Kidney (tissue), 14 donors: Measurements from ENCODE around the gene UBXN10. TPM values are rescaled to one million over a fixed set of nuclear protein-coding genes. Genes with fewer than 3 reads are reported as not detected.

ENCODE experiments used
- DNase-seq, 5 donors: peaks; one replicate each; pipeline ENCODE4 v3.0.0-alpha.2; 2013 to 2020
- FAIRE-seq: peaks from 2 replicates; lab custom pipeline; 2012; peaks lifted over from hg19 to GRCh38; lab: Jason Lieb, UNC
- H3K27ac ChIP-seq, 2 donors: one replicate each; pipeline ENCODE4 v1.7.0; 2013; ENCODE audit warnings: low read depth in 2 of 2, low read length in 2 of 2, inconsistent platforms in 1 of 2
- H3K27me3 ChIP-seq: one replicate; pipeline ENCODE4 v1.7.1; 2013; ENCODE audit warnings: low read length, inconsistent platforms; ENCODE audit not compliant: control insufficient read depth, insufficient read depth
- H3K36me3 ChIP-seq, 3 donors: one replicate each; pipeline versions ENCODE4 v1.7.0 to v1.7.1; 2013; ENCODE audit warnings: low read length in 3 of 3, control low read depth in 1 of 3, inconsistent platforms in 1 of 3; ENCODE audit not compliant: insufficient read depth in 3 of 3, control insufficient read depth in 2 of 3
- H3K4me1 ChIP-seq, 3 donors: one replicate each; pipeline versions ENCODE4 v1.7.0 to v1.7.1; 2013; ENCODE audit warnings: low read length in 3 of 3, inconsistent platforms in 1 of 3, low read depth in 1 of 3; ENCODE audit not compliant: control insufficient read depth in 2 of 3, insufficient read depth in 2 of 3
- H3K4me3 ChIP-seq, 3 donors: one replicate each; pipeline versions ENCODE4 v1.7.0 to v1.8.1; 2013; ENCODE audit warnings: low read length in 3 of 3, control low read depth in 1 of 3, inconsistent platforms in 1 of 3
- H3K9ac ChIP-seq, 3 donors: one replicate each; pipeline versions ENCODE4 v1.7.0 to v1.7.1; 2013; ENCODE audit warnings: low read length in 3 of 3, control low read depth in 1 of 3, inconsistent platforms in 1 of 3
- H3K9me3 ChIP-seq, 3 donors: one replicate each; pipeline versions ENCODE4 v1.7.0 to v1.7.1; 2013; ENCODE audit warnings: low read length in 3 of 3, control low read depth in 1 of 3, inconsistent platforms in 1 of 3; ENCODE audit not compliant: control insufficient read depth in 2 of 3, insufficient read depth in 1 of 3
- intact Hi-C: fragments of 100-400 bp; cut with DNase I; formaldehyde crosslinking; loops from one replicate; pipeline ENCODE4 v1.11.1; 2022
- polyA plus RNA-seq: library from polyadenylated mRNA; stranded (reverse); fragments of 350-450 nt; fragmentation: Illumina TruSeq; extraction: RNeasy Lipid Tissue Mini Kit (QIAGEN cat#74804); gene quantifications from one replicate; pipeline ENCODE4 v1.2.3, GENCODE V29; 2014; ENCODE audit warnings: low read depth, low replicate concordance; ENCODE audit not compliant: insufficient read depth
- total RNA-seq: library from RNA; stranded (reverse); fragmentation: NEBNext Ultra II Directional; extraction: Animal tissue kit (Norgen Biotek cat#: 25700); gene quantifications from one replicate; pipeline ENCODE4 v1.2.1, GENCODE V29; 2021
- TF ChIP-seq, protein P1 (sequence below): IDR thresholded peaks from 3 replicates; pipeline ENCODE4 v1.5.1; 2012; ENCODE audit warnings: mild to moderate bottlenecking, moderate library complexity, borderline replicate concordance; ENCODE audit not compliant: insufficient read depth; ENCODE audit errors: extremely low read depth
- donor health status: control.
- donor health status: control.
- donor health status: control.
- donor health status: control.
- donor health status: control.
- donor health status: DM: yes; HTN: yes; CAD: no.
- donor health status: Normal renal cell carcinoma (clear cell type).

UBXN10 gene
- total and polyA plus RNA-seq, 2 donors from 2014 or later = 2.3 to 12.6 TPM

- Histone ChIP-seq H3K36me3 (no peaks in the 10 kb centered on the region), H3K27me3 (no peaks in the 10 kb centered on the region), H3K4me3 (no peak overlapping the region), H3K4me1 (no peaks in the 10 kb centered on the region), H3K9ac (no peak overlapping the region), H3K27ac (no peak overlapping the region), H3K9me3 (peaks cover 0 to 5% (median 2%) of the 10 kb centered on the region in 3 donors)
- peak in 1 of 5 donors; percentile 6 for DNase-seq
- intact Hi-C loops = no loop called here
- TF ChIP-seq, protein P1, sequence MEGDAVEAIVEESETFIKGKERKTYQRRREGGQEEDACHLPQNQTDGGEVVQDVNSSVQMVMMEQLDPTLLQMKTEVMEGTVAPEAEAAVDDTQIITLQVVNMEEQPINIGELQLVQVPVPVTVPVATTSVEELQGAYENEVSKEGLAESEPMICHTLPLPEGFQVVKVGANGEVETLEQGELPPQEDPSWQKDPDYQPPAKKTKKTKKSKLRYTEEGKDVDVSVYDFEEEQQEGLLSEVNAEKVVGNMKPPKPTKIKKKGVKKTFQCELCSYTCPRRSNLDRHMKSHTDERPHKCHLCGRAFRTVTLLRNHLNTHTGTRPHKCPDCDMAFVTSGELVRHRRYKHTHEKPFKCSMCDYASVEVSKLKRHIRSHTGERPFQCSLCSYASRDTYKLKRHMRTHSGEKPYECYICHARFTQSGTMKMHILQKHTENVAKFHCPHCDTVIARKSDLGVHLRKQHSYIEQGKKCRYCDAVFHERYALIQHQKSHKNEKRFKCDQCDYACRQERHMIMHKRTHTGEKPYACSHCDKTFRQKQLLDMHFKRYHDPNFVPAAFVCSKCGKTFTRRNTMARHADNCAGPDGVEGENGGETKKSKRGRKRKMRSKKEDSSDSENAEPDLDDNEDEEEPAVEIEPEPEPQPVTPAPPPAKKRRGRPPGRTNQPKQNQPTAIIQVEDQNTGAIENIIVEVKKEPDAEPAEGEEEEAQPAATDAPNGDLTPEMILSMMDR = no peak
- no peak for FAIRE-seq
Observed at GRCh38 chr1:20174937-20175666, 10.8 kb upstream of the UBXN10 start.

- intact Hi-C loops = no loop called here
- Histone ChIP-seq H3K27ac (no peak overlapping the region), H3K36me3 (no peaks in the 10 kb centered on the region), H3K27me3 (no peaks in the 10 kb centered on the region), H3K9ac (no peak overlapping the region), H3K4me3 (no peak overlapping the region), H3K9me3 (peaks cover 0 to 5% (median 2%) of the 10 kb centered on the region in 3 donors), H3K4me1 (no peaks in the 10 kb centered on the region)
- TF ChIP-seq, protein P1 = no peak
- no peak for FAIRE-seq
- DNase-seq = peak in 1 of 5 donors; percentile 48
Observed at GRCh38 chr1:20178634-20179370, 7.1 kb upstream of the UBXN10 start.

DNA sequence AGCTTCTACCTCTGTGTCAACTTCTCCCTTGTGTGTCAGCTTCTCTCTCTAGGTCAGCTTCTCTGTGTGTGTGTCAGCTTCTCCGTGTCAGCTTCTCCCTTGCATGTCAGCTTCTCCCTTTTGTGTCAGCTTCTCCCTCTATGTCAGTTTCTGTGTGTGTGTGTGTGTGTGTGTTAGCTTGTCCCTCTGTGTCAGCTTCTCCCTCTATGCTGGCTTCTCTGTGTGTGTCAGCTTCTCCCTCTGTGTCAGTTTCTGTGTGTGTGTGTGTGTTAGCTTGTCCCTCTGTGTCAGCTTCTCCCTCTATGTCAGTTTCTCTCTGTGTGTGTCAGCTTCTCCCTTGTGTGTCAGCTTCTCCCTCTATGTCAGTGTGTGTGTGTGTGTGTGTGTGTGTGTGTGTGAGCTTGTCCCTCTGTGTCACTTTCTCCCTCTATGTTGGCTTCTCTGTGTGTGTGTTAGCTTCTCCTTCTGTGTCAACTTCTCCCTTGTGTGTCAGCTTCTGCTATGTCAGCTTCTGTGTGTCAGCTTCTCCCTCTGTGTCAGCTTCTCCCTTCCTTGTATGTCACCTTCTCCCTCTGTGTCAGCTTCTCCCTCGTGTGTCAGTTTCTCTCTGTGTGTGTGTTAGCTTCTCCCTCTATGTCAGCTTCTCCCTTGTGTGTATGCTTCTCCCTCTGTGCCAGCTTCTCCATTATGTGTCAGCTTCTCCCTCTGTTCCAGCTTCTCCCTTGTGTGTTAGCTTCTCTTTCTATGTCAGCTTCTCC is 6.3 kb upstream of the UBXN10 start:
- no peaks in the 10 kb centered on the region for H3K4me1 ChIP-seq
- DNase-seq (no peak), FAIRE-seq (no peak)
- intact Hi-C loops = no loop called here
- no peaks in the 10 kb centered on the region for H3K36me3 ChIP-seq
- H3K9me3 ChIP-seq = peaks cover 0 to 5% (median 2%) of the 10 kb centered on the region in 3 donors
- H3K9ac ChIP-seq = no peak overlapping the region
- no peak overlapping the region for H3K4me3 ChIP-seq
- TF ChIP-seq, protein P1 = no peak
- no peaks in the 10 kb centered on the region for H3K27me3 ChIP-seq
- no peak overlapping the region for H3K27ac ChIP-seq
